Liver (tissue), 9 donors: ENCODE measurements around the gene ZNF446. TPM values are rescaled to one million over a fixed set of nuclear protein-coding genes. Genes with fewer than 3 reads are reported as not detected.
"Not testable (repeated sequence)": the region's sequence is repeated elsewhere in the genome, so short reads cannot be mapped to it uniquely, and the experiment has no call there.

ENCODE experiments used
- DNase-seq: peaks from one replicate; pipeline ENCODE4 v3.0.0-alpha.2; 2017; ENCODE audit warnings: low spot score
- H3K27ac ChIP-seq, 2 donors: one replicate each; pipeline ENCODE4 v1.7.0; 2013; ENCODE audit warnings: inconsistent platforms in 2 of 2, low read length in 2 of 2, control low read depth in 1 of 2, low read depth in 1 of 2, mild to moderate bottlenecking in 1 of 2
- H3K27me3 ChIP-seq, 4 donors: one replicate each; pipeline versions ENCODE4 v1.6.1 to v1.7.0; 2013; ENCODE audit warnings: low read length in 3 of 4, inconsistent platforms in 1 of 4, mild to moderate bottlenecking in 1 of 4, moderate library complexity in 1 of 4; ENCODE audit not compliant: control insufficient read depth in 4 of 4, insufficient read depth in 4 of 4
- H3K36me3 ChIP-seq, 4 donors: one replicate each; pipeline versions ENCODE4 v1.6.1 to v1.7.0; 2013; ENCODE audit warnings: low read length in 3 of 4, mild to moderate bottlenecking in 3 of 4, low read depth in 1 of 4, moderate library complexity in 1 of 4; ENCODE audit not compliant: control insufficient read depth in 4 of 4, insufficient read depth in 3 of 4
- H3K4me1 ChIP-seq, 4 donors: one replicate each; pipeline versions ENCODE4 v1.6.1 to v1.7.0; 2013; ENCODE audit warnings: low read length in 3 of 4, mild to moderate bottlenecking in 3 of 4, moderate library complexity in 1 of 4; ENCODE audit not compliant: control insufficient read depth in 4 of 4, insufficient read depth in 4 of 4
- H3K4me3 ChIP-seq, 3 donors: one replicate each; pipeline versions ENCODE4 v1.6.1 to v1.7.0; 2013; ENCODE audit warnings: low read length in 3 of 3, control low read depth in 1 of 3, low read depth in 1 of 3, mild to moderate bottlenecking in 1 of 3
- H3K9ac ChIP-seq, 2 donors: one replicate each; pipeline ENCODE4 v1.7.0; 2013; ENCODE audit warnings: low read length in 2 of 2, mild to moderate bottlenecking in 2 of 2, moderate library complexity in 2 of 2, control low read depth in 1 of 2, low read depth in 1 of 2
- H3K9me3 ChIP-seq, 4 donors: one replicate each; pipeline versions ENCODE4 v1.6.1 to v1.7.0; 2013; ENCODE audit warnings: low read length in 3 of 4; ENCODE audit not compliant: control insufficient read depth in 4 of 4
- ATF3 ChIP-seq: IDR thresholded peaks from 2 replicates; pipeline ENCODE4 v1.6.1; 2016; ENCODE audit warnings: antibody characterized with exemption
- EGR1 ChIP-seq, 2 donors: IDR thresholded peaks; 2 replicates each; pipeline ENCODE4 v1.6.1; 2016 to 2018; ENCODE audit warnings: antibody characterized with exemption in 2 of 2, low read depth in 2 of 2
- FOXA1 ChIP-seq: IDR thresholded peaks from 2 replicates; pipeline ENCODE4 v1.6.1; 2016; ENCODE audit warnings: antibody characterized with exemption
- FOXA2 ChIP-seq: IDR thresholded peaks from 2 replicates; pipeline ENCODE4 v1.6.1; 2016; ENCODE audit warnings: antibody characterized with exemption
- GABPA ChIP-seq, 2 donors: IDR thresholded peaks in 1 of 2; conservative IDR thresholded peaks in 1 of 2; 2 replicates each; pipeline ENCODE4 v1.6.1; 2016; ENCODE audit warnings: antibody characterized with exemption in 2 of 2, mild to moderate bottlenecking in 1 of 2, moderate library complexity in 1 of 2
- HNF4A ChIP-seq, 2 donors: conservative IDR thresholded peaks; 2 replicates each; pipeline ENCODE4 v1.6.1; 2016; ENCODE audit warnings: antibody characterized with exemption in 2 of 2, mild to moderate bottlenecking in 2 of 2
- HNF4G ChIP-seq: IDR thresholded peaks from 2 replicates; pipeline ENCODE4 v1.6.1; 2016; ENCODE audit warnings: antibody characterized with exemption
- MAX ChIP-seq: IDR thresholded peaks from 2 replicates; pipeline ENCODE4 v1.6.1; 2016; ENCODE audit warnings: antibody characterized with exemption
- NR2F2 ChIP-seq: IDR thresholded peaks from 2 replicates; pipeline ENCODE4 v1.6.1; 2016; ENCODE audit warnings: antibody characterized with exemption
- RAD21 ChIP-seq, 2 donors: IDR thresholded peaks; 2 replicates each; pipeline ENCODE4 v1.6.1; 2016; ENCODE audit warnings: antibody characterized with exemption in 2 of 2, mild to moderate bottlenecking in 2 of 2
- REST ChIP-seq: IDR thresholded peaks from 2 replicates; pipeline ENCODE4 v1.6.1; 2016; ENCODE audit warnings: antibody characterized with exemption, mild to moderate bottlenecking
- SP1 ChIP-seq: IDR thresholded peaks from 2 replicates; pipeline ENCODE4 v1.6.1; 2018; ENCODE audit warnings: antibody characterized with exemption, mild to moderate bottlenecking
- TAF1 ChIP-seq: conservative IDR thresholded peaks from 2 replicates; pipeline ENCODE4 v1.6.1; 2016; ENCODE audit warnings: antibody characterized with exemption, mild to moderate bottlenecking
- YY1 ChIP-seq: IDR thresholded peaks from 2 replicates; pipeline ENCODE4 v1.6.1; 2016; ENCODE audit warnings: antibody characterized with exemption, mild to moderate bottlenecking
- ZBTB33 ChIP-seq: IDR thresholded peaks from 2 replicates; pipeline ENCODE4 v1.6.1; 2016; ENCODE audit warnings: antibody characterized with exemption
- WGBS: extraction: QIAGEN DNeasy Blood & Tissue Kit; methylation state at CpG from one replicate; pipeline ENCODE4 v1.1.7; 2013; 5-methylcytosine and 5-hydroxymethylcytosine counted together
- polyA plus RNA-seq, 2 donors: library from polyadenylated mRNA; stranded (reverse) in 1 of 2; unstranded in 1 of 2; fragments of 200-250 nt in 1 of 2; fragments of >200 nt in 1 of 2; fragmentation: Nextera tagmentation in 1 of 2; extraction: Ambion mirVana in 1 of 2; gene quantifications; one replicate each; pipeline versions ENCODE4 v1.2.1 to v1.2.3, GENCODE V29; 2013 to 2015
- total RNA-seq, 2 donors: library from RNA; depleted of rRNA; stranded (reverse); fragments of >200 nt; gene quantifications; one replicate each; pipeline ENCODE4 v1.2.3, GENCODE V29; 2014
- donor health status: healthy.
- donor health status: healthy.
- donor health status: healthy.
- donor health status: healthy.
- donor health status: healthy.

The ZNF446 gene
- total and polyA plus RNA-seq, 4 donors = 2.8 to 4.8 (median 3.9) TPM

- Histone ChIP-seq H3K9ac (no peak overlapping the region), H3K36me3 (peaks cover 0 to 15% (median 5%) of the 10 kb centered on the region in 4 donors), H3K27ac (no peak overlapping the region), H3K9me3 (no peaks in the 10 kb centered on the region), H3K4me3 (no peak overlapping the region), H3K27me3 (no peaks in the 10 kb centered on the region), H3K4me1 (peaks cover 0 to 2% (median under 1%) of the 10 kb centered on the region in 4 donors)
- TF ChIP-seq FOXA1 = no peak
- TF ChIP-seq NR2F2 = no peak
- no peak for TF ChIP-seq EGR1 (IDR thresholded peaks at IDR 0.05; ENCODE audit: low read depth in 2 of 2)
- TF ChIP-seq HNF4G = no peak
- TF ChIP-seq TAF1 = no peak
- TF ChIP-seq RAD21 (IDR thresholded peaks at IDR 0.05) = no peak
- no peak for TF ChIP-seq SP1
- TF ChIP-seq MAX = no peak
- no peak for TF ChIP-seq HNF4A (conservative IDR thresholded peaks at IDR 0.05)
- no peak for TF ChIP-seq GABPA (IDR thresholded peaks at IDR 0.05 in 1 of 2, conservative IDR thresholded peaks at IDR 0.05 in 1 of 2)
- TF ChIP-seq REST = no peak
- no peak for TF ChIP-seq ZBTB33
- TF ChIP-seq FOXA2 = no peak
- TF ChIP-seq ATF3 = no peak
- no peak for DNase-seq
- 93% methylated on average over 7 of the region's 7 CpGs for whole genome bisulfite sequencing
Measured at GRCh38 chr19:58482372-58482771, 6.2 kb downstream of the ZNF446 start.

- H3K36me3 ChIP-seq = peaks cover 0 to 15% (median 5%) of the 10 kb centered on the region in 4 donors
- WGBS = 93% methylated on average over 2 of the region's 2 CpGs
- H3K9me3 ChIP-seq = no peaks in the 10 kb centered on the region
- H3K27me3 ChIP-seq = no peaks in the 10 kb centered on the region
- no peak overlapping the region for H3K9ac ChIP-seq
- no peak for DNase-seq
- no peak overlapping the region for H3K4me3 ChIP-seq
- H3K4me1 ChIP-seq = peaks cover 0 to 2% (median 0%) of the 10 kb centered on the region in 4 donors
- H3K27ac ChIP-seq = no peak overlapping the region
- TF ChIP-seq MAX (no peak), YY1 (no peak), REST (no peak), FOXA2 (no peak)
Measured at GRCh38 chr19:58483776-58484175, 7.6 kb downstream of the ZNF446 start.

- not testable (repeated sequence) for H3K9me3 ChIP-seq, H3K4me3 ChIP-seq, H3K4me1 ChIP-seq, H3K27me3 ChIP-seq, DNase-seq, H3K27ac ChIP-seq, H3K9ac ChIP-seq
- H3K36me3 ChIP-seq = peaks cover 0 to 11% (median 5%) of the 10 kb centered on the region in 4 donors
- 92% methylated on average over 5 of the region's 5 CpGs for WGBS
Measured at GRCh38 chr19:58484349-58484748, 8.2 kb downstream of the ZNF446 start.
